ENCODE data around the gene C1QA.

C1QA gene

DNA sequence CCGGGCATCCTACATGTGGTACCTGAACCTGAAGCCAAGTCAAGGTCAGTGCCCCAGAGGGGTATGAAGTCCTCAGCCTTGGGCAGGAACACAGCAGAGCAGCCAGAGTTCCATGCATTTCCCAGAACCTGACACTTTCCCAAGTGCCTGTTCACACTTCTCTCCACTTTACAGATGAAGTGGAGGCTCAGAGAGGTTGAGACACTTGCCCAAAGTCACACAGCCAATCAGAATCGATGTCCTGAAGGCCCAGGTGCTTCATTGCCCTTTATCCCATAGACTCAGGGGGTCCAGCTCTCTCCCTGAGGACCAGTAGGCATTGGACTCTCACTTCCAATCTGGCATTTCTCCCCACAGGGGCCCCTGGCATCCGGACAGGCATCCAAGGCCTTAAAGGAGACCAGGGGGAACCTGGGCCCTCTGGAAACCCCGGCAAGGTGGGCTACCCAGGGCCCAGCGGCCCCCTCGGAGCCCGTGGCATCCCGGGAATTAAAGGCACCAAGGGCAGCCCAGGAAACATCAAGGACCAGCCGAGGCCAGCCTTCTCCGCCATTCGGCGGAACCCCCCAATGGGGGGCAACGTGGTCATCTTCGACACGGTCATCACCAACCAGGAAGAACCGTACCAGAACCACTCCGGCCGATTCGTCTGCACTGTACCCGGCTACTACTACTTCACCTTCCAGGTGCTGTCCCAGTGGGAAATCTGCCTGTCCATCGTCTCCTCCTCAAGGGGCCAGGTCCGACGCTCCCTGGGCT is 2.2 kb downstream of the C1QA start:
- DNase-seq (ENCODE audit: low read depth, low spot score), result no peak
- H3K27ac ChIP-seq, result no peak overlapping the region

DNA sequence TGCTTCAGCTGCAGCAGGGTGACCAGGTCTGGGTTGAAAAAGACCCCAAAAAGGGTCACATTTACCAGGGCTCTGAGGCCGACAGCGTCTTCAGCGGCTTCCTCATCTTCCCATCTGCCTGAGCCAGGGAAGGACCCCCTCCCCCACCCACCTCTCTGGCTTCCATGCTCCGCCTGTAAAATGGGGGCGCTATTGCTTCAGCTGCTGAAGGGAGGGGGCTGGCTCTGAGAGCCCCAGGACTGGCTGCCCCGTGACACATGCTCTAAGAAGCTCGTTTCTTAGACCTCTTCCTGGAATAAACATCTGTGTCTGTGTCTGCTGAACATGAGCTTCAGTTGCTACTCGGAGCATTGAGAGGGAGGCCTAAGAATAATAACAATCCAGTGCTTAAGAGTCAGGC is 2.9 kb downstream of the C1QA start:
- DNase-seq (ENCODE audit: low read depth, low spot score), result no peak
- no peak overlapping the region for H3K27ac ChIP-seq

DNA sequence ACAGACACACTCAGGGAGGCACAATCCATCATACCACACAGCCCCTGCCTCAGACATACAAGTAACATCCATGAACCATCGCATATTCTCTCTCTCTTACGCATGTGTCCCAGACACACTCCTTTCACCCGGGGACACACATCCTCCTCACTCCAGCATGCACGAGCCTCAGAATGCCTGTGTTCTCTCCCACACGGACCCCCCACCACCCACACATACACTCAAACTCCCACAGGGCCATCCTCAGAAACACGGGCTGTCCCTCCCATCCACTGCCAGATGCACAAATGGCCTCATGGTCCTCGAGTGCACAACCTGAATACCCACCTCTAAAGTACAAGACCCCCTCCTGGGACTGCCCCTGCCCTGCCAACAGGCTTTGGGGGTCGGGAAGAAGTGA is 4.8 kb downstream of the C1QA start:
- H3K27ac ChIP-seq, result no peak overlapping the region
- no peak for DNase-seq (ENCODE audit: low read depth, low spot score)

DNA sequence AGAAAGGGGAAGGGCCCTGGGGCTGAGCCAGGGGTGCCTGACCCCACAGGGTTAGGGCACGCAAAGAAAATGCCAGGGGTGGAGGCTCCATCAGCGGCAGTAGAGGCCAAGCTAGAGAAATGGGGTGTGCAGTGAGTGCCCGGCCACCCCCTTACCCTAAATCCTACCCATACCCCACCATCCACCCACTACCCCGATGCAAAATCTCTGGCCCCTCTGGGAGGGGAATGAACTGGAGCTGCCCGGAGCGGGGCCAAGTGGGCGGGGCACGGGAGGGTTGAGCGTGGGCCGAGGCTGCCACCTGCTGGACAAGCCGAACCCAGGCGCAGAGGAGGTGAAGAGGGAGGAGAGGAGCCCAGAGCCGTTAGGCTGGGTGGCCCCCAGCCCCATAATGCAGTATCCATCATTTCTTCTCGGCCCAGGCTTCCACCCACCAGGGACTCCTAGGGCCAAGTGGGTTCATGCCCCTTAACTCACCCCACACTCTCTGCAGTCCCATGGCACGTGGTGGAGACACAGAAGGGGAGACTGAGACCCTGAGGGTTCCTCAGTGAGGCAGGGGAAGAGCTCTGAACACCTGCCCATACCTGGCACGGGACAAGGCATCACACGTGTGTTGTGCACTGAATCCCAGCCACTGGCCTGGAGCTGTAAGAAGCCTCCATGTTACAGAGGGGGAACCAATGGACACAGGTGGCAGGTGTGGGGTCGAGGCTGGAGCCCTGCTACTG is 5.6 kb downstream of the C1QA start:
- DNase-seq (ENCODE audit: low read depth, low spot score), result no peak
- no peak overlapping the region for H3K27ac ChIP-seq

DNA sequence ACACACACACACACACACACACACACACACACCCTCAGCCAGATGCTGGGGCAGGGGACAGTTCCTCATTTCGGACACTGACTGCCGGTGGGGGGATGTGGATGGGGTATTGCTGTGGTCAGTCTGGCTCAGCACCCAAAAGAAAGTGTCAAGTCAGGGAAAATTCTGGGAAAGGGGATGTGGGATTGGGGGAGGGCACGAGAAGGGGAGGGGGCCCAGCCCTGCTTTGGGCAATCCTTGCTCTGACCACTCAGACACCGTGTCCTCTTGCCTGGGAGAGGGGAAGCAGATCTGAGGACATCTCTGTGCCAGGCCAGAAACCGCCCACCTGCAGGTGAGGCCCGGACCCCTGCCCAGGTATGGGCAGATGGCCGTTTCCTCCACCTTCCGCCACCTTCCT is 7.0 kb downstream of the C1QA start, which contains the start of gene C1QC:
C1QC (plus strand) TSS at position 253 of the 400 bp plus-strand sequence. CDS start 391 bp downstream, outside the sequence.
- no peak for DNase-seq (ENCODE audit: low read depth, low spot score)

DNA sequence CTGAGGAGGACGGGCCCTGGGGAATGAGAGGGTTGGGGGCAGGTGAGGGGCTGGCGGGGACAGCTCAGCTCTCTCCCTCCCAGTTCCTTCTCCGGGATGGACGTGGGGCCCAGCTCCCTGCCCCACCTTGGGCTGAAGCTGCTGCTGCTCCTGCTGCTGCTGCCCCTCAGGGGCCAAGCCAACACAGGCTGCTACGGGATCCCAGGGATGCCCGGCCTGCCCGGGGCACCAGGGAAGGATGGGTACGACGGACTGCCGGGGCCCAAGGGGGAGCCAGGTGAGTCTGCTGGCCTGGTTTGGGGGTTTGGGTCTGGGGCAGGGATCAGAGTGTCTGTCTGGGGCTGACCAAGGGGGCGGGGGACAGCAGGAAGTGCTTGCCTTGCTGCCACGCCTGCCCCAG is 7.5 kb downstream of the C1QA start:
- DNase-seq (ENCODE audit: low read depth, low spot score), result no peak
- H3K27ac ChIP-seq, result no peak overlapping the region

More for the DNA sequence above, 7.0 kb downstream of the C1QA start, which contains the start of gene C1QC:
- H3K27ac ChIP-seq, result no peak within 1 kb of the TSS

DNA sequence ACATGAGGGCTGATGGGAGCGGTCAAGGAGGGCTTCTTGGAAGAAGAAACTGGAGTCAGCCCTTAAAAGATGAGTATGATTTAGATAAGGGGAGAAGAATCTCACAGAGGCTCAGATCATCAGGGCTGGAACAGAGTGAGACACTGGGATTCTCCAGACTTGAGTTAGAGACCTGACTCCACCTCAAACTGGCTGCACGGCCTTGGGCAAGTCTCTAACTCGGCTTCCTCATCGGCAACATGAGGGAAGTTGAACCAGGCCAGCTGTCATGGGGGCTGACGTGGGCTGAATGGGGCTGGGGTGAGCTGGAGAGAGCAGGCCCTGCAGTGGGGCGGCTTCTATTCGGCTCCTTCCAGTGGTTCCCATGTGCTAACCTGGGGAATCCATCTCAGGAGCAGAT is 9.5 kb downstream of the C1QA start:
- no peak overlapping the region for H3K27ac ChIP-seq
- DNase-seq (ENCODE audit: low read depth, low spot score), result no peak

DNA sequence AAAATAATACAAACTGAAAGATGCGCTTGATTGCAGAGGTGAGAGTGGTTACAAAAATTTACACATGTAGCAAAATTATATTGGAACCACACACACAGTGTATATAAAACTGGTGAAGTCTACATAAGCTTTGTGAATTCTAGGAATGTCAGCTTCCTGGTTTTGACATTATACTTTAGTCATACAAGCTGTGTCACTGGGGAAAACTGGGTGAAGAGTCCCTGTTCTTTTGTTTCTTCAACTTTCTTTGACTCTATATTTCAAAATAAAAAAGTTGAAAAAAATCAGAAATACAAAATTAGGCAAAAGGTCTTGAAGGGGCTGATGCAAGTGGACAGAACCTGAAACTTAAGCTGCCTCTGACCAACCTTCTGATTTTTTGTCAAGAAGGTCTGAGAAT is 10.0 kb downstream of the C1QA start:
- H3K27ac ChIP-seq, result no peak overlapping the region

DNA sequence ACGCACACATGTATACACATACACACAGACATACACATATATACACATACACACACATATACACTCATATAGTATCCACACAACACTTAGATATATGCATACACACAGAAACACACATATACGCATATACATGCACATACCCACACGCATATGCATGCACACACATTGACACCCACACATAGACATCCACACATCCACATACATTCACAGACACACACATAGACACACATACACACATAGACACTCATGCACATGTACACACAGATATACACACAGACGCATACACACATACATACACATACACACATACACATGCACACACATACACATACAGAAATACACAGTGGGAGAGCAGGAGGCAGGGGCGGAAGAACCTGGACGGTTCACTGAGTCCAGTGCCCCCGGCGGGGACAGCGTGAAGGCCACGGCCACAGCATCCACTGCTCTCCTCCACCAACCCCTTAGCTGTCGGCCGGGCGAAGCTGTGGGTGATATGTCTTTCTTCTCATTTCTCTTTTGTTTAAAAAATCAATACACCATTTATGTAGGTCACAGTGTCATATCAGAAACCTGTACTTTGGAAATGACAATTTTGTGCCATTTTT is 13.8 kb downstream of the C1QA start:
- no peak overlapping the region for H3K27ac ChIP-seq
- DNase-seq (ENCODE audit: low read depth, low spot score), result no peak

More for the DNA sequence above, 10.0 kb downstream of the C1QA start:
- no peak for DNase-seq (ENCODE audit: low read depth, low spot score)

DNA sequence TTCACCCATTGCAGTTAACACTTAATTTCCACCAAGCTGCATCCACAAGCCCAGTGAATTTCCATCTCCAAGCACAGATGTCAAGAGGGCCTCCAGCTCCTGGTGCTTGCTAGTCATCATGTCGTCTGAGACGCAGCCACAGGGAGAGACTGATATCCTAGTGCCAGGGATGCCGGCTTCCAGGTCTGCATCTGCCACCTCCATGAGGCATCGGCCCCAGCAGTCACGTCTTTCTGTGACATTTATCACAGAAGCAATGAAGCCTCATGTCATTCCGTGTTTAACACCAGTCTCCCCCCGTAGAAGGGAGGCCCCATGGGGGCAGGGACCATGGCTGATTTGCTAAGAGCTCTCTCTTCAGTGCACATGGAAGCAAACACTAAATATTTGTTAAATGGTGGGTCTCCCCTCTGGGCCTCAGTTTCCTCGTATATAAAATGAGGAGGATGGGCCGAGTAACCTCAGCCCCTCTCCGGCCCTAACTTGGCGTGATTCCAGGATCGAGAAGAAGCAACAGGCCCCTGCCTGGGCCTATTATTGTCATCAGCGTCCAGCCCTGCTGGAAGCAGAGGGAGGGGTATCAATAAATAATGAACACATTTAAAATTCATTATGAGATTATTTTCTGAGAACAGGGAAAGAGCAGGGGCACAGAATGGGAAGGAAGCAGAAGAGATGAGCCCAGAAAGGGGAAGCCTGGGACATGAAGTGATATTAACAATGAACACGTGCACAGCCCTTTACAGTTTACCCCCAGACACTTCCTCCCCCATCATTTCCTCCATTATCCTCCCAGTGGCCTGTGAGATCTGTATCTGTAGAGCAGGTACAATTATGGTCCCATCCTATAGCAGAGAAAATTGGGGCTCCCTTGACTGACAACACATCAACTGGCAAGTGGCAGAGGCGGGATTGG is 15.8 kb downstream of the C1QA start:
- no peak for DNase-seq (ENCODE audit: low read depth, low spot score)
- no peak overlapping the region for H3K27ac ChIP-seq

DNA sequence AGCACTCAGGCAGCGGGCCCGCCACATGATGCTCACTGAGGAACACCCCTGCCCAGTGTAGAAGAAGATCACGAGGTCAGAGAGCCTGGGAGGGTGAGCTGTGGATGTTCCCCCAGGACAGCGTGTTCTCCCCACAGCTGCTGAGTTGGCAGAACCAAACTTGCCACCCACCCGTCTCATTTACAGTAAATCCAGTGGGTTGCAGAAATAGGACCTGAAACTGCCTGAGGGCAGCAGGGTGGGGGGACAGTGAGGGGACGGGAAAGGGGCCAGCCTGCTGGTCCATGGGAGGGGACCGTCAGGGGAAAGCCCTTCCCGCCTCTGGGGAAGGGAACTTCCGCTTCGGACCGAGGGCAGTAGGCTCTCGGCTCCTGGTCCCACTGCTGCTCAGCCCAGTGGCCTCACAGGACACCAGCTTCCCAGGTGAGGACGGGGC is 16.5 kb downstream of the C1QA start, which contains the start of gene C1QB:
C1QB (plus strand) TSS at position 356 of the 436 bp plus-strand sequence. CDS start 6,227 bp downstream, outside the sequence.
- no peak within 1 kb of the TSS for H3K27ac ChIP-seq
- DNase-seq (ENCODE audit: low read depth, low spot score), result no peak

DNA sequence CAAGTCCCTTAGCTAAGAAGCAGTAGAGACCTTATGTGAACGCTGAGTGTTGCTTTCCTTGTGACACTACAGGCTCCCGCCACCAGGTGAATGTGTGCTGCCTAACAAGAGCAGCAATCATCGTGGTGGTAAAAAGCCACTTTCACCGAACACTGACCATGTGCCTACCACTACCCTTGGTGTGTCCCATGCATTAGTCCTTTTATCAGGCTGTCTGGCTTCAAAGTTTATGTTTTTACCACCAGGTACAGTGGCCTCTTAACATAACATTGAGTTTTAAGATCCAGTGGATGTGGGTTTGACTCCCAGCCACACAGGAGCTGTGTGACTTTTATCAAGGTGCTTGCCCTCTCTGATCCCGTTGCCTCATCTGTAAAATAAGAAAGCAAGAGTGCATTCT is 18.3 kb downstream of the C1QA start:
- H3K27ac ChIP-seq, result no peak overlapping the region
- no peak for DNase-seq (ENCODE audit: low read depth, low spot score)

DNA sequence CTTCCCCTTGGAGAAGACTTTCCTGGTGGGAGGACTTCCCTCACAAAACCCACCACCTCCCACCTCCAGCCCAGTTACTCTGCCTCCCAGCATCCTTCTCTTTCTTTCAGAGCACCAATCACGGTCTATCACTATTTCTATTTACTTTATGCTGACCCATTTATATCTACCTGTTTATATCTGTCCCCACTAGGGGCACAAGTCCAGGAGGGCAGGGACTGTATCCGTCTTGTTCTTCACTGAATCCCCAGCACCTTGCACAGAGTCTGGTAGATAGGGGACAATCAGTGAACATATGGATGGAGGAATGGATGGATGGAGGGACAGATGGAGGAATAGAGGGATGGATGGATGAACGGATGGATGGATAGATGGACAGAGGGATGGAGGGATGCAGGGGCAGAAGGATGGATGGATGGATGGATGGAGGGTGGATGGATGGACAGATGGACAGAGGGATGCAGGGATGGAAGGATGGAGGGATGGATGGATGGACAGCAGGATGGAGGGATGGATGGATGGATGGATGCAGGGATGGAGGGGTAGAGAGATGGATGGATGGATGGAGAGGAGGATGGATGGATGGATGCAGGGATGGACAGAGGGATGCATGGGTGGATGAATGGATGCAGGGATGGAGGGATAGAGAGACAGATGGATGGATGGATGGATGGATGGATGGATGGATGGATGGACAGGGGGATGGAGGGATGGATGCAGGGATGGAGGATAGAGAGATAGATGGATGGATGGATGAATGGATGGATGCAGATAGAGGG is 22.1 kb downstream of the C1QA start:
- H3K27ac ChIP-seq, result no peak overlapping the region
- DNase-seq (ENCODE audit: low read depth, low spot score), result no peak

DNA sequence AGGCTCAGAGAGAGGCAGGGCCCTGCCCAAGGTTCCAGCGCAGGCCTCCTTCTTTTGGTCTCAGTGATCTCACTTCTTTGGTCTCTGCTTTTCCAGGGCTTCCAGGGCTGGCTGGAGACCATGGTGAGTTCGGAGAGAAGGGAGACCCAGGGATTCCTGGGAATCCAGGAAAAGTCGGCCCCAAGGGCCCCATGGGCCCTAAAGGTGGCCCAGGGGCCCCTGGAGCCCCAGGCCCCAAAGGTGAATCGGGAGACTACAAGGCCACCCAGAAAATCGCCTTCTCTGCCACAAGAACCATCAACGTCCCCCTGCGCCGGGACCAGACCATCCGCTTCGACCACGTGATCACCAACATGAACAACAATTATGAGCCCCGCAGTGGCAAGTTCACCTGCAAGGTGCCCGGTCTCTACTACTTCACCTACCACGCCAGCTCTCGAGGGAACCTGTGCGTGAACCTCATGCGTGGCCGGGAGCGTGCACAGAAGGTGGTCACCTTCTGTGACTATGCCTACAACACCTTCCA is 24.4 kb downstream of the C1QA start:
- H3K27ac ChIP-seq, result no peak overlapping the region
- no peak for DNase-seq (ENCODE audit: low read depth, low spot score)

DNA sequence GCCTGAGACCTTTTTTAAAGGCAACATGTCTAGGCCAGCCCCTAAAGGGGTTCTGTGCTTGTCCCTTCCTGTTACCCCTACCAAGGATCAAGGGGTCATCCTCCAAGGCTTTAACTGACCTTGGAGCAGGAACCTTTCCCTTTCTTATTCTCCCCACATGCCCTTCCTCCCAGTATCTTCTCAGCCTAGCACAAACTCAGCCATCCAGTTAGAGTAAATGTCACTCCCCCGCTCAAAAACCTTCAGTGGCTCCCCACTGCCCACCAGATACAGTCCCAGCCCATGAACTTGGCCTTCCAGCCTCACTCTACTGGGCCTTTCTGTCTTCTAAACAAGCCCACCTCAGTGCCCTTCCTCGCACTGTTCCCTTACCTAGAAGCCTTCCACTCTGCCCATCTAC is 25.5 kb downstream of the C1QA start:
- H3K27ac ChIP-seq, result no peak overlapping the region
- no peak for DNase-seq (ENCODE audit: low read depth, low spot score)

DNA sequence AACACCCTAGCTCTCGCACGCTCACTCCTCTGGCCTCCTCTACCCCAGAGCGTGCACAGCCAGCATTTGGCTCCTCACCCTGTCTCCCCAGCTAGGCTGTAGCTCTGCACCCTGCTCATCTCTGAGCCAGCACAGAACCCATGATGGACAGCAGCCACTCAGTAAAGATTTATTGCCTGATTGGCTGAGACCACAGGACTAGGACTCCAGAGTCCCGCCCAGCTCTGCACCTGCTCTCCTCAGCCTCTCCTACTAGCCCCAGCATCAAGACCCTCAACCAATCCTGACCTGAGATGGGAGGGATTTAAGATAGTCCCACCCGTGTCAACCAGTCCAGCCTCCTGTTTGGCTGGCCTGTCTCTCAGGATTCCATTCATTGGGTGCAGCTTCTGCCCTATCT is 25.9 kb downstream of the C1QA start:
- no peak overlapping the region for H3K27ac ChIP-seq
- no peak for DNase-seq (ENCODE audit: low read depth, low spot score)

DNA sequence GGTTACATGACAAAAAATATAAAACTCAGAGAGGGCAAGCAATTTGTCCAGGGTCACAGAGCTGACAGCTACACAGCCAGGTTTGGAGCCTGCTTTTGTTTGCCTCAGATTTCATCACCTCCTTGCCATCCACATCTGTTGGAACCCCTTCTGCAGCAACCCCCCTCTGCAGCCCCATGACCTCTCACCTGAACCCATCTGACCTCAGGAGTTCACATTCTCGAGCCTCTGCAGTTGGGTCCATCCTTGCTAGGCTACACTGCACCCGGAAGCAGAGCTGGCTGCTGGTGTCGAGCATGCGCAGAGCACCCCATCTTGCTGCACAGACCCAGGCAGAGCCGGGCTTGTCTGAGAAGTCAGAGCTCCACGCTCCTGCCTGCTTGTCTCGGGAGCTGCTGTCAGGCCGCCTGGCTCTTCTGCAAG is 26.6 kb downstream of the C1QA start:
- H3K27ac ChIP-seq, result no peak overlapping the region
- DNase-seq (ENCODE audit: low read depth, low spot score), result no peak

DNA sequence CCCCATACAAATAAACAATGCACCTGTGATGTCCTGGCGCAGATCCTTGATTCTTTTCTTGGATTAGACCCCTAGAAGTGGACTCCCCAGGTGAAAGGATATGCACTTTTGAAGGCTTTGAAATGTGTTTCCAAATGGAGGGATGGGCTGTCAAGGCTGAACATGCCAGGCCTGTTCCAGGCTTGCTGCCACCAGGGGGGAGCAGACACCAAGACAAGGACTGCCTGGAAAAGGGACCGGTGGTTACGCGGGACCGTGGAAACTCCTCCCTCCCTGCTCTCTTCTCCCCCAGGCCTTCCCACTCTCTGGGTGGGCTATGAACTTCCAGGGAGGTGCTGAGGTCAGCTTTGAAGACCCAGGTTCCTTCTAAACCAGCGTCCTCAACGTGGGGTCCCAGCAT is 29.3 kb downstream of the C1QA start:
- H3K27ac ChIP-seq, result no peak overlapping the region
- no peak for DNase-seq (ENCODE audit: low read depth, low spot score)

DNA sequence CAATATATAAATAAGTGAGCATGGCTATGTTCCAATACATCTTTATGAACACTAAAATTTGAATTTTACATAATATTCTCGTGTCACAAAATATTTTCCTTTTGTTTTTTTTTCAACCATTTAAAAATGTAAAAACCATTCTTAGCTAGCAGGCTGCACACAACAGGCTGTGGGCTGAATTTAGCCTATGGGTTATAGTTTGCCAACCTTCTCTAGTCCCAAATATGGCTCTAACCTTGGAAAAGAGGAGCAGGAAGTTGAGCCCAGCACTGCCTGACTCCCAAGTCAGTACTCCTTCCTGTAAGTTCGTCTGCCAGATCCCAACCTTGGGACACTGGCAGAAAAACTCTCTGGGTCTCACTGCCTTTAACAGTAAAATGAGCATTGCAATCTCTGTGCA is 30.0 kb downstream of the C1QA start:
- DNase-seq (ENCODE audit: low read depth, low spot score), result no peak
- no peak overlapping the region for H3K27ac ChIP-seq

Data from epithelial cell of prostate (primary cell).